Activated CD4-positive, alpha-beta memory T cell treated with anti-CD3 and anti-CD28 coated beads, Interleukin-2, amount 10 ng/mL, durations not matched to agents 7 days and 5 days (primary cell): ENCODE data around the gene BMX. TPM values are rescaled to one million over a fixed set of nuclear protein-coding genes. Genes with fewer than 3 reads are reported as not detected.

Experiments used
- CTCF ChIA-PET: fragments of 350-600 bp; sonication (Branson Sonifier 250); formaldehyde crosslinking; loops from one replicate; lab custom pipeline; 2021; ENCODE audit warnings: antibody characterized with exemption, inconsistent platforms; lab: Charles Lee
- POLR2A ChIA-PET: fragments of 350-600 bp; sonication (Branson Sonifier 250); formaldehyde crosslinking; loops from one replicate; lab custom pipeline; 2021; ENCODE audit warnings: antibody characterized with exemption; lab: Charles Lee
- DNase-seq: peaks from one replicate; pipeline ENCODE4 v3.0.0-alpha.2; 2020
- H3K27ac Mint-ChIP-seq: one replicate; pipeline ENCODE4 v1.8.0; 2021; ENCODE audit warnings: mild to moderate bottlenecking, mixed read lengths
- H3K27me3 Mint-ChIP-seq: one replicate; pipeline ENCODE4 v1.8.0; 2021; ENCODE audit warnings: mixed read lengths
- H3K36me3 Mint-ChIP-seq: one replicate; pipeline ENCODE4 v1.8.0; 2021; ENCODE audit warnings: low read depth, mixed read lengths
- H3K4me1 Mint-ChIP-seq: one replicate; pipeline ENCODE4 v1.8.0; 2021; ENCODE audit warnings: mixed read lengths
- H3K4me3 Mint-ChIP-seq: one replicate; pipeline ENCODE4 v1.8.0; 2021; ENCODE audit warnings: mild to moderate bottlenecking, mixed read lengths
- H3K9me3 Mint-ChIP-seq: one replicate; pipeline ENCODE4 v1.8.0; 2021; ENCODE audit warnings: mixed read lengths
- total RNA-seq, 2 experiments: library from RNA; stranded (reverse); gene quantifications; one replicate each; pipeline ENCODE4 v1.2.3, GENCODE V29; 2021

The BMX gene
- total RNA-seq, 2 experiments from 2014 or later, result not detected

DNA sequence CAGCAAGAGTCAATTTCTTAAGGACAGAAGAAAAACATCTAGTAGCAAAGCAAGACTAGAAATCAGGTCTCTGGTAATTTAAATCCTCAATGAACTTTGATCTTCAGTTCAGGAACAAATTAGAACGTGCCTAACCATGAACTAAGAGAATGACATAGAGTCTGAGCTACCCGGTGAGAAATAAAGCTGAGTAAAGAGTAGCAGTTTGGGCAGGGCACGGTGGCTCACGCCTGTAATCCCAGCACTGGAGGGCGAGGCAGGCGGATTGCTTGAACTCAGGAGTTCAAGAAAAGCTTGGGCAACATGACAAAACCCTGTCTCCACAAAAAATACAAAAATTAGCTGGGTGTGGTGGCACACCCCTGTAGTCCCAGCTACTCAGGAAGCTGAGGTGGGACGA, 62.4 kb downstream of the BMX start:
- no peaks in the 10 kb centered on the region for H3K36me3 Mint-ChIP-seq

DNA sequence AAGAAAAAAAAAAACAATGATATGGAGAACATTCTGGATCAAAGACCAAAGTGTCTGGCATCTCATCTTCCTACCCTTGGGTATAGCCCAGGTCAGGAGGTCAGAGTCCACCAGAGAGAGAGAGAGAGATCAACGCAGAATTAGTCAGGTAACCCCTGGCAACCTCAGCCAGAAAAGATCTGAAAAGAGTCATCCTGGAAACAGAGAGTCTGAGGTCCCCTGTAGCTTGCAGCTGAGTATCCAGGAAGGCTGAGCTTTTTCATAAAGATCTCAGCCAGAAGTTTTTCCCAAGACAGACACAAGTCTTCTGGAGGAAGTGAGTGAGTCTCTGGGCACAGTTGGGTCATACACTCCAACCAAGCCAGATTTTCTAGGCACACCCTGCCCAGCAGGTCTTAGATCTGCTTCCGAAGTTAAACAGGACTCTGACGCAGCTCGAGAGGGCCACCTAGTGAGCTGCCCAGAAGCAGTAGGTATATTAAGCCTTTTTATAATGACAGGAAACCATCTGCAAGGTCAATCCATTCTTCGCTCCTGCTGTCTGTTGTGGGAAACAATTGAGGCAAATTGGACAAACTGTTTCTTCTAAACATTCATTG, 64.5 kb downstream of the BMX start:
- Mint-ChIP-seq H3K9me3 (no peaks in the 10 kb centered on the region), H3K36me3 (no peaks in the 10 kb centered on the region), H3K4me3 (no peak overlapping the region), H3K27ac (no peak overlapping the region), H3K4me1 (peaks cover 13% of the 10 kb centered on the region), H3K27me3 (peaks cover 3% of the 10 kb centered on the region)
- peak; percentile 31 for DNase-seq
- CTCF ChIA-PET, result interaction anchor here (2.0 kb wide), 1 partner anchor 9 kb away, joined by 4 read pairs; no protein-coding TSS in a partner anchor
- POLR2A ChIA-PET, result no interaction called here

More for the DNA sequence above, 62.4 kb downstream of the BMX start:
- H3K9me3 Mint-ChIP-seq, result no peaks in the 10 kb centered on the region
- ChIA-PET CTCF (interaction anchor here (2.0 kb wide), 1 partner anchor 11 kb away, joined by 4 read pairs; no protein-coding TSS in a partner anchor), POLR2A (no interaction called here)
- H3K27ac Mint-ChIP-seq, result no peak overlapping the region
- no peak overlapping the region for H3K4me3 Mint-ChIP-seq
- no peak for DNase-seq
- H3K27me3 Mint-ChIP-seq, result peaks cover 2% of the 10 kb centered on the region
- H3K4me1 Mint-ChIP-seq, result peaks cover 13% of the 10 kb centered on the region

DNA sequence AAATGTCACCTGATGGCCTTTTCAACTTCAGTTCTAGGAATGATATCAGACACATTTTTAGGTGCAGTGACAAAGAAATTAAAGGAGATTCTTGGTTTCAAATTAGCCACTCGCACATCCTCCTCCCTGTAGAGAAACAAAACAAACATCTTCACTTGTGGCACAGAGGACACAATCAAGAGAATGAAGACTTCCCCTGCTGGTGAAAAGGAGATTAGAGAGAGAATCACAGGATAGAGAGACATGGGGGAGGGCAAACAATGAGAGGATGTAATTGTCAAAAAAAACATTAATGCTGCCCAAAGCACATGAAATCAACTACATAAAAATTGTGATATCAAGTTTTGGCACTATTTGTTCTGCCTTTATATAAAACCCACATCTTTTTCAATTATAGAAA, 65.6 kb downstream of the BMX start:
- POLR2A ChIA-PET, result no interaction called here
- Mint-ChIP-seq H3K27ac (no peak overlapping the region), H3K4me1 (peaks cover 13% of the 10 kb centered on the region), H3K4me3 (no peak overlapping the region), H3K27me3 (peaks cover 7% of the 10 kb centered on the region), H3K36me3 (no peaks in the 10 kb centered on the region), H3K9me3 (no peaks in the 10 kb centered on the region)
- CTCF ChIA-PET, result no interaction called here
- no peak for DNase-seq

DNA sequence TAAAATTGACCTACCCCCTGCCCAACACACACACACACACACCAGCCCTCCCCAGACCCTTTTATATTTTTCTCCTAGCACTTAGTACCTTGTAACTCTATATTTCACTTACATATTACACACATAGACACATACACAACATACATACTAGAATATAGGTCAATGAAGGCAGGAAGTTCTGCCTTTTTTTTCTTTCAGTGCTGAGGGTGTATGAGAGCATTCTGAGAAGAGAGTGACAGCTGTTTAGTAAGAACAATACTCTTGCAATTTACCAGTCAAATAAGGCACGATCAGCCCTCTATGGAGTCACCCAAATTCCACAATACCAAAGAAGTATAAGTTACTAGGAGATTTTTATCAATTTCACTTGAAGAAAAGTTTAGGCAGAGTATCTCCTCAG, 66.7 kb downstream of the BMX start:
- Mint-ChIP-seq H3K36me3 (no peaks in the 10 kb centered on the region), H3K4me3 (no peak overlapping the region), H3K9me3 (no peaks in the 10 kb centered on the region), H3K27me3 (peaks cover 7% of the 10 kb centered on the region), H3K4me1 (peaks cover 13% of the 10 kb centered on the region), H3K27ac (no peak overlapping the region)
- POLR2A ChIA-PET, result no interaction called here
- DNase-seq, result no peak
- CTCF ChIA-PET, result no interaction called here

DNA sequence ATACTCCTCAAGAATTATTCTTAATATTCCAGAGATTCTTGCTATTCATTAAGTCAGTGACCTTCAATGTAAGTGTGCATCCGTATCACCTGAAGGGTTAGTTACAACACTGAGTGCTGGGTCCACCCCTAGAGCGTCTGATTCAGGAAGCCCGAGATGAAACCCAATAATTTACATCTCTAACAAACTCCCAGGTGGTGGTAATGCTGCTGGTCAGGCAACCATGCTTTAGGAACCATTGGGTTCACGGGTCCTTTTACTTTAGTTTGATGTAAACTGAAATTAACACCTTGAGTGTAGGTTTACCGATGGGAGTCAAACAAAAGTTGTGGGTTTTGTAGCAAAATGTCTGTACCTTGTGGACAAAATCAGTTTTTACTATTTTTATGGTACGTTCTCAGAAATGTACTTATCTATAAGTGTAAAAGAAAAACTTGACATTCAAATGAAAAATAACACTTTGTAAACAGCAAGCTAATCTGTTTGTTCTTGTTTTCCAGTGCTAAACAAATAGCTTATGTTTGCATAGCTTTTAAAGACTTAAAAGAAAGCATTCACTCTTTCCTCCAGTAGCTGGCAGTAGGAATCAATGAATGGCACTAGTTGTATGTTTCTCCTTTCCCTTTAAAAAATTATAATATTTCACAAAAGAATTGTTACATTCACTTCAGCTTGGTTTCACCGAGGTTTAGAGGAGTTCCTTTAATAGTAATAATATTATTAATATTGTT, 67.4 kb downstream of the BMX start:
- DNase-seq, result no peak
- H3K27me3 Mint-ChIP-seq, result peaks cover 7% of the 10 kb centered on the region
- H3K4me3 Mint-ChIP-seq, result no peak overlapping the region
- peaks cover 13% of the 10 kb centered on the region for H3K4me1 Mint-ChIP-seq
- ChIA-PET POLR2A (no interaction called here), CTCF (no interaction called here)
- no peak overlapping the region for H3K27ac Mint-ChIP-seq
- H3K9me3 Mint-ChIP-seq, result no peaks in the 10 kb centered on the region
- no peaks in the 10 kb centered on the region for H3K36me3 Mint-ChIP-seq

DNA sequence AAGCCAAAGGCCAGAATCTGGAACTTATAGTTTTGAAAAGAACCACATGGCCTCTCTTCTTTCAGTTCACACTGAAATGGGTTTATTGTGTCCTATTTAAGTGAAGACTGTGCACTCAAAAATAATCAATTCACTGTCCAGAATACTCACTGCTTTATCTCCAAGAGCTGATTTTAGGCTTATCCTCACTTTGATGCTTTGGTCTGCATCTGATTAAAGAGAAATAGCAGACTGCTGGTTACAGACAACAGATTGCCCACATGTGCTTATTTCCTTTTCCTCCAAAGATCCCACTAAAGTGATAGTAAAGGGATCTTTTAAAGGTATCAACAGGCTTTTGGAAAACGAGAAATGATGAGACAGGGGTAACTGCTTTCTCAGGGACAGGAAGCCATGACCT, 69.5 kb downstream of the BMX start:
- Mint-ChIP-seq H3K36me3 (no peaks in the 10 kb centered on the region), H3K4me3 (no peak overlapping the region), H3K27me3 (peaks cover 6% of the 10 kb centered on the region), H3K4me1 (peaks cover 13% of the 10 kb centered on the region), H3K9me3 (no peaks in the 10 kb centered on the region), H3K27ac (no peak overlapping the region)
- CTCF ChIA-PET, result no interaction called here
- DNase-seq, result no peak
- POLR2A ChIA-PET, result no interaction called here

DNA sequence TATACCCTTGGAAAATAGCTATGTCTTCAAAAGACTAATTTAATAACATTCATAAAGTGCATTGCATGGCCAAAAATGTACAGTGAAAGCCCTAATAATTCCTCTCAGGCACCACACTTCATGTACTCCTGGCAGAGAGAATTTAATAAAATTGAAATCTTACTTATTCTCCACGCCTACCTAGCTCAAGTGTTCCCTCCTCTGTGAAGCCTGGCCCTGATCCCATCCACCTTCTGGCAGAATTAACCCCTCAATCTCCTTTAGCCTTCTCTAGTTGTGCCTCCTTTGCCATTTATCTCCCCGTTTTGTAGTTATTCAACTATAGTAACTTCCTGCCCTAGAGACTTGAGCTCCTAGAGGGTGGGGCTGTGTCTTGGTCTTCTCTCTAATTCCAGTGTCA, 73.4 kb downstream of the BMX start:
- ChIA-PET POLR2A (no interaction called here), CTCF (interaction anchor here (1.0 kb wide), 1 partner anchor 10 kb away, joined by 4 read pairs; no protein-coding TSS in a partner anchor)
- Mint-ChIP-seq H3K4me3 (no peak overlapping the region), H3K9me3 (no peaks in the 10 kb centered on the region), H3K36me3 (no peaks in the 10 kb centered on the region), H3K4me1 (no peaks in the 10 kb centered on the region), H3K27me3 (peaks cover 6% of the 10 kb centered on the region), H3K27ac (no peak overlapping the region)
- DNase-seq, result no peak

DNA sequence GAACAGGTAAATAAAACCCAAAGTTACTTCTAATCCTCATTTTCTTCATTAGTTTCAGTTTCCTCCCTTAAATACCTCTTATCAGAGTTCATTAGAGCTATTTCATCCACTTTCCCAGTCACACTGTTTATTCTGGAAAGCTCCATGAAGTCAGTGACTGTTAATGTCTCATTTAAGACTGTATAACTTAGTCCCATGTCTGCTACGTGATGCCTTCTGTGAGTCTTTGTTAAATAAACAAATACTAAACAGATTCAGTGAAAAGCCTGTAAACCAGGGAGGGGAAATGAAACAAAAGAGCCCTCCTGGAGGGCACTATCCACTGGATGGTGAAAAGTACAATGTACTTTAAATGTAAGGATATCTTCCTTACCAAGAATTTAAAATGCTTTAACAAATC, 75.4 kb downstream of the BMX start:
- Mint-ChIP-seq H3K4me1 (no peaks in the 10 kb centered on the region), H3K27ac (no peak overlapping the region), H3K9me3 (no peaks in the 10 kb centered on the region), H3K4me3 (no peak overlapping the region), H3K27me3 (peaks cover 2% of the 10 kb centered on the region), H3K36me3 (no peaks in the 10 kb centered on the region)
- ChIA-PET POLR2A (no interaction called here), CTCF (no interaction called here)
- DNase-seq, result no peak

DNA sequence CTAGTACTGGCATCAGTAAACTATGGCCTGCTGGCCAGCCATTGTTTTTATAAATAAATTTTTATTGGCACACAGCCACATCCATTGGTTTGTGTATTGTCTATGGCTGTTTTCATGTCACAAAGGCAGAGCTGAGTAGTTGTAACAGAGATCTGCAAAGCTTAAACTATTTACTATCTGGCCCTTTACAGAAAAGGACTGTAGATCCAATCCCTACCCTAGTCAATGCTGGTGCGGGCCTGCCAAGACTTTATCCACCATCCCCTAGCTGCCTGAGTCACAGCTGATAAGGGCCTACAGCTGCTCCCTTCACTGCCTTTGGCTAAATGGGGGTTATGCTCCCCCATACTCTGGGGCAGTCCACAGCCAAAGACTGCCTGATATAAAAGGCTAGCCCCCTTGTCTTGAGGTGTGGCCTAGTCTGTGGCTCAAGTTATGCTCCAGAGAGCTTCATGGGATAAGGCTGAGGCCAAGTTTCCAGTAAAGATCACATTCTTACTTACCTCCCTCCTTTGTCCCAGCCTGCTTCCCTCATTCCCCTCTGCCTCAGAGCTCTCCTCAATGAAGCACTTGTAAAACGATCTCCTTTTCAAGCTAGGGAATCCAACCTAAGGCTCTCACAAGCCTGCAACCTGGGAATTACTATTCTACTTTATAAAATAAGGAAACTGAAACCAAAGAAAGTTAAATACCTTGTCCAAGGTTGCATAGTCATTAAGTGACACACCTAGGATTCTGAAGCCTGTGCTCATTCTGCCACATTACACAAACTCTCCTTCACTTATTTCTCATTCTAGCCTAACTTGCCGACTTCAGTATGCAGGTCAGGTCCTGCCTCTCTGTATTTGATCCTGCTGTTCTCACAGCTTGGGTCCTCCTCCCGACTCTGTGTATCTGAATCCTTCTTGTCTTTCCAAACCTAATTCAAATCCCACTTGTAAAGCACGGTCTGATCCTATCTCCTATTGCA, 79.5 kb downstream of the BMX start:
- Mint-ChIP-seq H3K9me3 (no peaks in the 10 kb centered on the region), H3K27me3 (peaks cover 4% of the 10 kb centered on the region), H3K36me3 (no peaks in the 10 kb centered on the region), H3K4me1 (no peaks in the 10 kb centered on the region), H3K27ac (no peak overlapping the region), H3K4me3 (no peak overlapping the region)
- POLR2A ChIA-PET, result no interaction called here
- CTCF ChIA-PET, result no interaction called here
- DNase-seq, result no peak

DNA sequence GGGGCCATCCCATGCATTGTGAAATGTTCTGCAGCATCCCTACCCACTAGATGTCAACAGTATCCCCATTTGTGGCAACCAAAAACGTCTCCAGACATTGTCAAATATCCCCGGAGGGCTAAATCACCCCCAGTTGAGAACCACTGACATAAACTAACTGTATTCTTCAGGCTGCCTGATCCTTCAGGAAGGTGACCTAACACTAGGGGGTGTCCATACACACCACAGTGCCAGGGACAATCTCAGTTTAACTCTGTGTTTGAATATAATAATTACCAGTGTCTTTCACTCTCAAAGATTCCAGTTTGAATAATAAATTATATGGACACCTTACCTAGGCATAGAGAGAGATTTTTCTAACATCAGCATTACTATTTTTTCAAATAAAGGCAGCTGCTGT, 93.8 kb downstream of the BMX start:
- no peak for DNase-seq
- no peak overlapping the region for H3K27ac Mint-ChIP-seq
- POLR2A ChIA-PET, result no interaction called here
- no peaks in the 10 kb centered on the region for H3K36me3 Mint-ChIP-seq
- H3K4me3 Mint-ChIP-seq, result no peak overlapping the region
- CTCF ChIA-PET, result no interaction called here
- no peaks in the 10 kb centered on the region for H3K4me1 Mint-ChIP-seq
- H3K27me3 Mint-ChIP-seq, result peaks cover 9% of the 10 kb centered on the region
- no peaks in the 10 kb centered on the region for H3K9me3 Mint-ChIP-seq

DNA sequence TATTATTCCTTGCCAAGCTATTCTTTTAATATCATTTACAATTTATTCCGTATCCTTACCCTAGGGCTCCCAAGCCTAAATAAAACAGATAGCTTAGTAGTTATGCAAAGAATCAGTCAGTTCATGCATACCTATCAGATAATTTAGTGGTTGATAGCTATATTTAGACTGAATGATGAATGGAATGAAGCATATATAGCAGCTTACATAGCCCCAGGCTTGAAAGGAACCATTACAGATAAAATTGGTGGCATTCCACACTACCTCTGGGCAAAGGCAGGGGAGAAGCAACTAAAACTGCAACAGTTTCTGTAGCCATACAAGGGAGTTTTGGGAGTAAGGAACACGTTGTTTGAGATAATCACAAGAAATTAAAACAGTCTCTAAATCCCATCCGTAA, 97.4 kb downstream of the BMX start:
- H3K4me3 Mint-ChIP-seq, result no peak overlapping the region
- no peaks in the 10 kb centered on the region for H3K9me3 Mint-ChIP-seq
- H3K27ac Mint-ChIP-seq, result no peak overlapping the region
- POLR2A ChIA-PET, result no interaction called here
- H3K4me1 Mint-ChIP-seq, result no peaks in the 10 kb centered on the region
- H3K27me3 Mint-ChIP-seq, result no peaks in the 10 kb centered on the region
- H3K36me3 Mint-ChIP-seq, result no peaks in the 10 kb centered on the region
- no peak for DNase-seq
- CTCF ChIA-PET, result no interaction called here

DNA sequence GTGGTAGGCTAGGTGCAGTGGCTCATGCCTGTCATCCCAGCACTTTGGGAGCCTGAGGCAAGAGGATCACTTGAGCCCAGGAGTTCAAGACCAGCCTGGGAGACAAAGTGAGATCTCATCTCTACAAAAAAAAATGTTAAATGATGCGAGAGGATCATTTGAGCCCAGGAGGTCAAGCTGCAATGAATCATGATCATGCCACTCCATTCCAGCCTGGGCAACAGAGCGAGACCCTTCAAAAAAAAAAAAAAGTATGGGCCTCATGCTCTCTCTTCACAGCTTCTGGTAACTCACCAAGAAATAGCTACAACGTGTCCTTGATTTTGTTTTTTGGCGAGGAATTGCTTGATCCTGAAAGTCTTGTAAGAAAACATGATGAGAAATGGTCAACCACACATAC, 98.9 kb downstream of the BMX start:
- POLR2A ChIA-PET, result no interaction called here
- no peaks in the 10 kb centered on the region for H3K27me3 Mint-ChIP-seq

DNA sequence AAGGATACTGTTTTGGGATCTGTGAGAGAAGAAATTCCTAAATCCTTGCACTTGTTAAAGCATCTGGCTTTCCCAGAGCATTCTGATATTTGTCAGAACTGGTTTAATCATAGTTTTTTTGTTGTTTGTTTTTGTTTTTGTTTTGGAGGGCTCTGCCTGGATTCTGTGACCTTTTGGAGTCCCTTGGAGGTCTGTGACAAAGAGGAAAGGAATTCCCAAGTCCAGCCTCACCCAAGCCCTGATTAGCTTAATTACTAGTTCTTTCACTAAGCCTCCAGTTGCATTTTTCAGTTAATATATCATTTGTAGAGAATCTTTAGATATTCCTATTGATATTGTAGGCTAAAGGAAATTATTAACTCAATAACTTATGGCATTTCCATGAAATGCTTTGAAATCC, 99.4 kb downstream of the BMX start:
- ChIA-PET CTCF (no interaction called here), POLR2A (no interaction called here)
- DNase-seq, result no peak
- Mint-ChIP-seq H3K27ac (no peak overlapping the region), H3K36me3 (no peaks in the 10 kb centered on the region), H3K4me1 (no peaks in the 10 kb centered on the region), H3K9me3 (no peaks in the 10 kb centered on the region), H3K27me3 (no peaks in the 10 kb centered on the region), H3K4me3 (no peak overlapping the region)

More for the DNA sequence above, 98.9 kb downstream of the BMX start:
- Mint-ChIP-seq H3K4me3 (no peak overlapping the region), H3K4me1 (no peaks in the 10 kb centered on the region), H3K36me3 (no peaks in the 10 kb centered on the region), H3K27ac (no peak overlapping the region), H3K9me3 (no peaks in the 10 kb centered on the region)
- no peak for DNase-seq
- CTCF ChIA-PET, result no interaction called here
